Measurements from ENCODE around the gene SORCS1.

SORCS1 gene

DNA sequence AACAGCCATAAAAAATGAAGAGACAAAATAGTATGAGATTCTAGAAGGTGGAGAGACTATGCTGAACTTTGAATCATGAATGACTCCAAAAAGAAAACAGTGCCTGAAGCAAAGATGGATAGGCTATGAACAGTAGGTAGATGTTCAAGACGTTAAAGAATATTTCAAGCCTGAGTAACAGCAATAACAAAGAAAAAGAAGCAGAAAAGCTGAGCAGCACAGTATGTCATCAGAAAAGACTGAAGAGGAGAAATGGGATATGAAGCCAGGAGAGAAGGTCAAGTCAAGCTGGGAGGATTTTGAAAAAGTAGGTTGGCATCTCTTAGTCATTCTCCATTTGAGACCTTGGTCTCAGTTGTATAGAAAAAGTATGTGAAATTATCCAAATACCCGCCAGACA, 484.4 kb downstream of the SORCS1 start:
- Histone ChIP-seq H3K27ac (ENCODE audit: low read length) (no peak overlapping the region), H3K36me3 (replicated peaks; ENCODE audit: insufficient read depth, low read length) (no peaks in the 10 kb centered on the region), H3K79me2 (ENCODE audit: low read length) (no peaks in the 10 kb centered on the region), H3K27me3 (replicated peaks; ENCODE audit: insufficient read depth, low read length) (no peaks in the 10 kb centered on the region), H2AFZ (ENCODE audit: low read length) (no peak overlapping the region), H3K4me1 (ENCODE audit: low read length) (no peaks in the 10 kb centered on the region), H4K20me1 (ENCODE audit: insufficient read depth, low read length) (no peaks in the 10 kb centered on the region), H3K4me3 (ENCODE audit: low read length) (no peak overlapping the region), H3K9ac (ENCODE audit: low read length) (no peak overlapping the region), H3K4me2 (ENCODE audit: low read depth, low read length) (no peak overlapping the region), H3K9me2 (replicated peaks; ENCODE audit: insufficient read depth, low read length) (no peaks in the 10 kb centered on the region), H3F3A (ENCODE audit: insufficient read depth, low read length) (no peaks in the 10 kb centered on the region), H3K9me3 (replicated peaks; ENCODE audit: insufficient read depth, low read length) (no peaks in the 10 kb centered on the region)
- no peak for TF ChIP-seq EZH2phosphoT487 (IDR thresholded peaks at IDR 0.05; ENCODE audit: low read length)
- no peak for TF ChIP-seq EZH2 (optimal IDR thresholded peaks at IDR 0.05; ENCODE audit: low read depth, low read length)
- TF ChIP-seq, protein P1, sequence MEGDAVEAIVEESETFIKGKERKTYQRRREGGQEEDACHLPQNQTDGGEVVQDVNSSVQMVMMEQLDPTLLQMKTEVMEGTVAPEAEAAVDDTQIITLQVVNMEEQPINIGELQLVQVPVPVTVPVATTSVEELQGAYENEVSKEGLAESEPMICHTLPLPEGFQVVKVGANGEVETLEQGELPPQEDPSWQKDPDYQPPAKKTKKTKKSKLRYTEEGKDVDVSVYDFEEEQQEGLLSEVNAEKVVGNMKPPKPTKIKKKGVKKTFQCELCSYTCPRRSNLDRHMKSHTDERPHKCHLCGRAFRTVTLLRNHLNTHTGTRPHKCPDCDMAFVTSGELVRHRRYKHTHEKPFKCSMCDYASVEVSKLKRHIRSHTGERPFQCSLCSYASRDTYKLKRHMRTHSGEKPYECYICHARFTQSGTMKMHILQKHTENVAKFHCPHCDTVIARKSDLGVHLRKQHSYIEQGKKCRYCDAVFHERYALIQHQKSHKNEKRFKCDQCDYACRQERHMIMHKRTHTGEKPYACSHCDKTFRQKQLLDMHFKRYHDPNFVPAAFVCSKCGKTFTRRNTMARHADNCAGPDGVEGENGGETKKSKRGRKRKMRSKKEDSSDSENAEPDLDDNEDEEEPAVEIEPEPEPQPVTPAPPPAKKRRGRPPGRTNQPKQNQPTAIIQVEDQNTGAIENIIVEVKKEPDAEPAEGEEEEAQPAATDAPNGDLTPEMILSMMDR (IDR thresholded peaks at IDR 0.05; ENCODE audit: low read length), result no peak
- no peak for DNase-seq

DNA sequence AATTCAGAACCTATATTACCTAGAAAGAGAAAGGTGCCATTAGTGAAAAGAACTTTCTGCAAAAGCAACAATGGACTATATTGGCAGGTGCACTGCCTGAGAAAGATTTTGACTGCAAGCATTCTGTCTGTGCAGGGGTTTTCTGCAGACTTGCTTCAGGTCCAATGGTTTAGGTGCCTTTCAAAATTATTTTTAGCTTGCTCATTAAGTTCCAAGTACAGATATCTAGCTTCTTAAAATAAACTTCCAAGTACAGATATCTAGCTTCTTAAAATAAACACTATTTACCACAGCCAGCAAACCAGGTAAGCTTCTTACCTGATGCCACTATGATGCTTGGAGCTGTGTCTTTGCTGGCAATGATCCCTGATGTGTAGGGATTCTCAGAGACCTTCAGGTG, 485.2 kb downstream of the SORCS1 start:
- no peaks in the 10 kb centered on the region for H3K9me2 ChIP-seq (replicated peaks; ENCODE audit: insufficient read depth, low read length)
- no peaks in the 10 kb centered on the region for H3K9me3 ChIP-seq (replicated peaks; ENCODE audit: insufficient read depth, low read length)
- no peaks in the 10 kb centered on the region for H3K4me1 ChIP-seq (ENCODE audit: low read length)
- peak; percentile 14 for DNase-seq
- TF ChIP-seq EZH2phosphoT487 (IDR thresholded peaks at IDR 0.05; ENCODE audit: low read length), result no peak
- TF ChIP-seq, protein P1 (IDR thresholded peaks at IDR 0.05; ENCODE audit: low read length), result no peak
- no peak for TF ChIP-seq EZH2 (optimal IDR thresholded peaks at IDR 0.05; ENCODE audit: low read depth, low read length)
- H3K9ac ChIP-seq (ENCODE audit: low read length), result no peak overlapping the region
- no peak overlapping the region for H2AFZ ChIP-seq (ENCODE audit: low read length)
- no peaks in the 10 kb centered on the region for H3K36me3 ChIP-seq (replicated peaks; ENCODE audit: insufficient read depth, low read length)
- no peak overlapping the region for H3K27ac ChIP-seq (ENCODE audit: low read length)
- H3K4me2 ChIP-seq (ENCODE audit: low read depth, low read length), result no peak overlapping the region
- H3F3A ChIP-seq (ENCODE audit: insufficient read depth, low read length), result no peaks in the 10 kb centered on the region
- no peak overlapping the region for H3K4me3 ChIP-seq (ENCODE audit: low read length)
- no peaks in the 10 kb centered on the region for H4K20me1 ChIP-seq (ENCODE audit: insufficient read depth, low read length)
- H3K27me3 ChIP-seq (replicated peaks; ENCODE audit: insufficient read depth, low read length), result no peaks in the 10 kb centered on the region
- no peaks in the 10 kb centered on the region for H3K79me2 ChIP-seq (ENCODE audit: low read length)

DNA sequence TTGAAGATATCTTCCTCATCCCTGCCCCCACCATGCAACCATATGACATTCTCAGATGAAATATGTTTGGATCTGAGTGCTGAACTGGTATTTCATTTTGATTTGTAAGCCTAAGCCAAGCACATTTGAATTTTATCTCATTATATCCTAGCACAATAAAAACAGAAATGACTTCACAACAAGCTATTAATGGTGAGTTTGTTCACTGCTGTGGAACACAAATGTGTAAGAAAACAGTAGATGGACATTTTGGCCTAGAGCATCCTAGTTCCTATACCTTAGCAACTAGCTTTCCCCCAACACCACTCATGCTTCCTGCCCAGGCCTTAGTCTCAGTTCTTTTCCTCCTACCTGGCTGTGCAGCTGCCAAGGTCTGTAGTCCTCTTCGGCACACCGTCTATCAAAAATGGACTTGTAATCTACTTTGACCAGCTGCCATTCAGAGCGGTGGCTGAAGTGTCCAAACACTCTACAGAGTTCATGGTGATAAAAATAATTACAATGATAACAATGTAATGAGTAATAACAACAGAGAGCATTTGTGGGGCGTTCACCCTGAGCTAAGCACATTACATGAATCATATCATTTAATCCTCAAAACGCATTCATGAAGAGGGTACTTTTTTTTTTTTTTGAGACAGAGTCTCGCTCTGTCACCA, 491.9 kb downstream of the SORCS1 start:
- Histone ChIP-seq H2AFZ (ENCODE audit: low read length) (no peak overlapping the region), H3K9me3 (replicated peaks; ENCODE audit: insufficient read depth, low read length) (no peaks in the 10 kb centered on the region), H3K9ac (ENCODE audit: low read length) (no peak overlapping the region), H3K4me3 (ENCODE audit: low read length) (no peak overlapping the region), H3K9me2 (replicated peaks; ENCODE audit: insufficient read depth, low read length) (no peaks in the 10 kb centered on the region), H3K36me3 (replicated peaks; ENCODE audit: insufficient read depth, low read length) (no peaks in the 10 kb centered on the region), H3K79me2 (ENCODE audit: low read length) (no peaks in the 10 kb centered on the region), H4K20me1 (ENCODE audit: insufficient read depth, low read length) (no peaks in the 10 kb centered on the region), H3K27me3 (replicated peaks; ENCODE audit: insufficient read depth, low read length) (no peaks in the 10 kb centered on the region), H3F3A (ENCODE audit: insufficient read depth, low read length) (no peaks in the 10 kb centered on the region), H3K4me2 (ENCODE audit: low read depth, low read length) (no peak overlapping the region), H3K4me1 (ENCODE audit: low read length) (no peaks in the 10 kb centered on the region), H3K27ac (ENCODE audit: low read length) (no peak overlapping the region)
- TF ChIP-seq, protein P1 (IDR thresholded peaks at IDR 0.05; ENCODE audit: low read length), result no peak
- no peak for TF ChIP-seq EZH2 (optimal IDR thresholded peaks at IDR 0.05; ENCODE audit: low read depth, low read length)
- DNase-seq, result no peak
